Jurkat, Clone E6-1 (cell line): ENCODE results near the gene NHLH1.
A peak's percentile ranks its signal among the peaks of the same experiment; 100 is the strongest.

Source experiments
- DNase-seq: peaks from one replicate; pipeline ENCODE4 v3.0.0-alpha.2; 2011; ENCODE audit warnings: low read depth, low spot score
- H3K4me3 ChIP-seq: 2 replicates; pipeline ENCODE4 v1.5.1; 2011; ENCODE audit warnings: mild to moderate bottlenecking, low read length, control low read depth, moderate library complexity

The NHLH1 gene

DNA sequence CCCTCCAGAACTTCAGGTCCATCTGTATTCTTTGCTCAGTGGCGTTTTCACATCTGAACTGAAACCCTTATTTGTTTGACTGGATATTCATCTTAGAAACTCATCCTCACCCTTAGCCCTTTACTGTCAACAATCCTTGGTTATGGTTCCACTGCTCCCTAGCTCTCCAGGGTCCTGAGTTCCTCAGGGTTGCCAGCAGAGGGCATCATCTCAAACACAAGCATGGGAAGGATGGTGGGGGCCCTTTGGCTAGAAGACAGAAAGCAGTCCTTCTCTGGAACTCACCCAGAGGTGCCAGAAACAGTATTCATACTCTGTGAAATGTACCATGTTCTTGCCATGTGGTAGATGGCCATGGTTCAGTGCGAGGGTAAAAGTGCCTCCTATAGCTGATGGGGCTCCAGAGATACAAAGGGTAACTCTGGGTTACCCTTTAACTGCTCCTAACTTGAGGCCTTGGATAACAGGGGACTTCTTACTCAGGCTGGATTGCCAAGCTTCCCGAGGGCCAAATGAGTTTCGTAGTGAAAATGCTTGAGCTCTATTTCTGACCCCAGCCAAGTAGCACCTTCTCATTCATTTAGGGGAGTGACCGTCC is 12.4 kb upstream of the NHLH1 start:
- H3K4me3 ChIP-seq: no peak overlapping the region
- peak; percentile 28 for DNase-seq

DNA sequence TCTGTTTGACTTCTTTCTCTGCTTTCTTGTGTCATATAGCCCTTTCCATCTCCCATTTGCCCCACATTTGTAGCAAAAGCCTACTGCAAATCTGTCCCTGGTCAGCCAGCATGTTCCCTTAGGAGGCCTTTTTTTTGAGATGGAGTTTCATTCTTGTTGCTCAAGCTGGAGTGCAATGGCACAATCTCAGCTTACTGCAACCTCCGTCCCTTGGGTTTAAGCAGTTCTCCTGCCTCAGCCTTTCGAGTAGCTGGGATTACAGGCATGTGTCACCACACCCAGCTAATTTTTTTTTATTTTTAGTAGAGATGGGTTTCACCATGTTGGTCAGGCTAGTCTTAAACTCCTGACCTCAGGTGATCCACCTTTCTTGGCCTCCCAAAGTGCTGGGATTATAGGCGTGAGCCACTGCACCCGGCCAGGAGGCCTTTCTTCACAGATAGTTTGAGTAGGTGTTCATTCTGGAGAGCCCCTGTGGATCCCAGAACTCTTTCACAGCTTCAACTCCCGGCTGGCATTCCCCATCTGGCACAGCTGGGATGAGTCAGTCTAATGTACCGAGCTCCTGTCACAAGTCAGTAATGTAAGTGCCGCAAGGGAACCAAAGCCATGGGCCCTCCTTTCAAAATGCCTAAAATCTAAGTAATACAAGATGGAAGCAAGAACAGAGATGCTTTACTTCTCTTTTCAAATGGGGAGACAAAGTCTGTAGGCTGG is 9.4 kb upstream of the NHLH1 start:
- DNase-seq: no peak
- H3K4me3 ChIP-seq: no peak overlapping the region

DNA sequence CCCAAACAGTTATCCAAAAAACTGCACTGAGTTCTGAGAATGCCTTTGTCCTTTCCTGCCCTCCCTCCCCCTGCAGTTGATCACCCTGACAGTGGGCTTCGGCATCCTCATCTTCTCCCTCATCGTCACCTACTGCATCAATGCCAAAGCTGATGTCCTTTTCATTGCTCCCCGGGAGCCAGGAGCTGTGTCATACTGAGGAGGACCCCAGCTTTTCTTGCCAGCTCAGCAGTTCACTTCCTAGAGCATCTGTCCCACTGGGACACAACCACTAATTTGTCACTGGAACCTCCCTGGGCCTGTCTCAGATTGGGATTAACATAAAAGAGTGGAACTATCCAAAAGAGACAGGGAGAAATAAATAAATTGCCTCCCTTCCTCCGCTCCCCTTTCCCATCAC is 8.8 kb upstream of the NHLH1 start:
- no peak for DNase-seq
- no peak overlapping the region for H3K4me3 ChIP-seq

DNA sequence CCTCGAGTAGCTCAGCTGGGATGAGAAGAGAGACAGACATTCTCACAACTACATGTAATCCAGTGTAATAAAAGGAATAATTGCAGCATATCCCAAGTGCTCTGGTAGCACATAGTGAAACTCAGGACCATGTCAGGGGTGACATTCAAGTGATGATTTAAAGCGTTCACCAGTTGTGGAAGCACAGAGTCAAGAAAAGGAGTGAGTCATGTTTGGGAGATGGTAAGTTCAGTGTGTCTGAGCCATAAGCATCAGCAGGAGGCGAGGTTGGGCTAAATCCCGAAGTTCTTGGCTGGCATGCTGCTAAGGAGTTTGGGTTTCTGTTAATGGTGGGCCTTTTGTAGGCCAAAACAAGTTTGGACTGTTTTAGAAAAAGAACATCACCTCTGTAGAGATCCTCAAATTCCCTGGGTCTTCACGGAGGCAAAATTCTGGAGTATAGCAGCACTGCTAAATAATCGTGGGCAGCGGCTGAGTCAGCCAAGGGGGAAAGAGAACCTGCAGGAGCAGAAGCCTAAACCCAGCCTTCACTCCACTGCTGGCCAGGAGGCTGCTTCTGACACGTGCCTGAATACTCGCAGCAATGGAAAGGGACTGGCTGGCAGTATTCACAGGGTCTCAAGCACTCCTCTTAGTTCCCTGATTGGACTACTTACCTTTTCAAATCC is 7.2 kb upstream of the NHLH1 start:
- DNase-seq: no peak
- no peak overlapping the region for H3K4me3 ChIP-seq

DNA sequence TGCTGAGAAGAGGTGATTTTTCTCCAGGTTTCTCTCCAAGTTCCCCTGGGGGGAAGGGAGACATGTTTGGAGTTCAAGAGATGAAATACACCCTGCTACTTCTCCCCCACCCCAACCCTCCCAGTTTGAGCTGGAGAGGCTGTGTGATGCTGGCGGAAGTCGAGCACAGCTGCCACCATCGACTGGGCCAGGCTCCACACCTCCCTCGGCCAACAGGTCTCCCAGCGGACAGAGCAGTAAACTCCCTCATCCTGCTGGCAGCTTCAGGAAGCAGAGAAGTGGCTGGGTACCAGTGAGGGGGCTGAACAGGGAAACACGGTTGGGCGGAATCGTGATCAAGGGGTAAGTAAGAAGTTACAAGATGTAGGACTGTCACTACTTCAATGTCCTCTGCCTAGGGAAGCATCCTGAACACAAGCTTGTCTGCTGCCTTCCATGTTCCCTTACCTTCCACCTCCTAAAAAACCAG is 6.6 kb upstream of the NHLH1 start:
- H3K4me3 ChIP-seq: no peak overlapping the region
- no peak for DNase-seq

DNA sequence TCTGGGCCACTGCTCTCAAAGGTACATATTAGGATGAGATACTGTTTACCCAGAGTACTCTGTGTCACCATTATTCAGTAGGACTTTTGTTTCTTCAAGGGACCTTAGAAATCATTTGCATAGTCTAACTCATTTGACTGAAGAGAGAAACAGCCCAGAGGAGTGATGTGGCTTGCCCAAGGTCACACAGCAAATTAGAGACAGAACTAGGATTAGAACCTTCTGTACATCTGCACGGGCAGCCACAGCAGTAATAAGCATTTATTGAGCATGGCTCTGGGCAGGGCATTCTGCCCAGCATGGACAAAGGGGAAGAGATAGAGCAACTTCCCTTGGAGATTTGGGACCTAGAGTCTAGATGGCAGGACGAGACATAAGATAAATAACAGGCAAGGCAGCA is 5.7 kb upstream of the NHLH1 start:
- DNase-seq: no peak

DNA sequence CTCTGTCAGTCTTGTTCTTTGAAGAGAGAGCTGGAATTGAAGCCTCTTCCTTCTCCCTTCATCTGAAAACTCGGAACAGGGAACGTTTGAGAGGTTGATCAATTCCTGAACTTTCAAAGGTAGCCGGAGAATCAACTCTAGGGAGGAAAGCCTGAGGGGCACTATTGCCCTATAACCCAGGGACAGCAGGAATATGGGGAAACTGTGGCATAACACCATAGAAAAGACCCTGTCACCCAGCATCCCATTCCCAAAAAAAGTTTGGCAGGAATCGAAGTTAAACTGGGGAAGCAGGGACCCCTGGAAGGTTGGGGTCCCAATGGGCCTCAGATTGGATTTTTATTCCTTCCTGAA is 5.1 kb upstream of the NHLH1 start:
- H3K4me3 ChIP-seq: no peak overlapping the region
- no peak for DNase-seq

More for the DNA sequence above, 5.7 kb upstream of the NHLH1 start:
- H3K4me3 ChIP-seq: no peak overlapping the region

DNA sequence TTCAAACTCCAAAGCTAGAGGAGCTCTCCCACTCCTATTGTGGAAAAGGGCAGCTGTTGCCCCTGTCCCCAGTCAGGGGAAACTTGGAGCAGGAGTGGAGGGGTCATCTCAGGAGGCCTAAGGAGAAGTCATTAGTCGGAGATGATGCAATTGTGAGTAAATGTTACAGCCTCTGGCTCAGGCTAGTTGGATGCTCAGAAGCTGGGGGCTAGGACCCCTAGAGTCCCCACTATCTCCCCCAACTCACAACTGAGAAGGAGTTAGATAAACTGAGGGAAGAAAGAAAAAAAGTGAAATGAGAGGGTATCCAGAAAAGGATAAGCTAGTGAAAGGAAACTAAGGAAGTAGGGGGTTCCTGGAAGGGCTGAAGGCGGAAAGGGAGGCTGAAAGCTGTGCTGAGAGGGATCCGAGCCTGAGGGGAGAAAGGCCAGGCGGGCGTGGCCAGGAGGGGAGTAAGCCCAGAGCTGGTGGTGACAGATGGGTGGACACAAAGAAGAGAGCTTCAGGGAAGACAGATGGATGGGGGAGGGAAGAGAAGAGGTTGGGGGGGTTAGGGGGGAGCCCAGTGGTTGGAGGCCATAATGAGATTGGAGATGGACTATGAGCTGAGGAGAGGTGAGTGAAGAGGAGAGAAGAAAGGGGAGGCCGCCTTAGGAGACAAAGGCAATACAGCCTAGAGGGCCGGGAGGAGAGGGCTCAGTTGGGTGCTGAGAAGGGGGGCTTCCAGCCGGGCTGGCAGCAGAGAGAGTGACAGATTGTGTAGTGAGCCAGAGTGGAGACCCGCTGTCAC is 4.5 kb upstream of the NHLH1 start:
- DNase-seq: no peak
- H3K4me3 ChIP-seq: no peak overlapping the region

DNA sequence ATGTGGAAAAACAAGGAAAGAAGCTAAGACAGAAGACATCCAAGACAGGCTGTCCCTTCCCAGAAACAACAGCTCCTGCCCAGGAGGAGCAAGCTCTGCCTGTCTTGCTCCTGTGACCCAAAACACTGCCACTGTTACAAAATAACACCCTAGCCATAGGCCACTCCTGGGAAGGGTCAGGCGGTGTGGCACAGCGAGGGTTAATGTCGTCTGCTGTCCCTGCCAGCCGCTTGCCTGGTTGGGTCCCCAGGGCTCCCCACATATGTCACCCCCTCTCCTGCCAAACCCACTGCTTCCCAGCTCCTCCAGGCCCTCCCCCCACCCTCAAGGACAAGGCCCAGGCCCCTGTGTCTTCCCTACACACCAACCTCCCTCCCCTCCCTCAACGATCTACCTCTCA is 3.9 kb upstream of the NHLH1 start:
- no peak overlapping the region for H3K4me3 ChIP-seq
- DNase-seq: no peak

DNA sequence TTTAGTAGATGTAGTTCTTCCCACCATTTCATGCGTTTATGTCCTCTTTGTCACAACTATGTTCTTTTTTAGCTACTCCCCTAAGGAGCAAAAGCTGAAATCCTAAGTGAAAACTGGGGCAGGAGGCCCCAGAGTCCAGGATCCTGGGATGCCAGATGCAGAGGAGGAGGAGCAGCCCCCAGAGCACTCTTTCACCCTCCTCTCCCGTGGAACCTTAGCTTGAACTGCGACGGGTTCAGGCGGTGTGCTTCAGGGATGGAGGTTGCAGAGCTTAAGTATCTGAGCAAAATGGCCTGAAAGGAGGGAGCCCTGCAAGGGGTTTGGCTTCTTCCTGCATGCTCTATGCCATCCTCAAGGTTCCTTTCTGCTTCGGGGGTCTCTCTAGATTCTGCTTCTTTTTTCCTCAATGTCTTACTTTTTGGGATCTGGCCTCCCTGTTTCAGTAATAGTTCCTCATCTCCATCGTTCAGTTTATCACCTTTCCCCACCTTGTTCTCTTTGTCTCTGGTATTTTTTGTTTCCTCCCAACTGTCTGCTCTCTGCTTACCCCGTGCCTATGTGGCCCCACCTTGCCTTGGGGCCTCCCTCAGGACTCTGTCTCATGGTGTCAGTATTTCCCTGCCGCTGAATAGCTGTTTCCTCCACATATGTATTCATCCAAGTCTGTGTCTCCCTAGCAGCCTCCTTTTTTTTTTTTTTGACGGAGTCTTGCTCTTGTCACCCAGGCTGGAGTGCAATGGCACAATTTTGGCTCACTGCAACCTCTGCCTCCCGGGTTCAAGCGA is 2.7 kb upstream of the NHLH1 start:
- H3K4me3 ChIP-seq: no peak overlapping the region
- DNase-seq: no peak

DNA sequence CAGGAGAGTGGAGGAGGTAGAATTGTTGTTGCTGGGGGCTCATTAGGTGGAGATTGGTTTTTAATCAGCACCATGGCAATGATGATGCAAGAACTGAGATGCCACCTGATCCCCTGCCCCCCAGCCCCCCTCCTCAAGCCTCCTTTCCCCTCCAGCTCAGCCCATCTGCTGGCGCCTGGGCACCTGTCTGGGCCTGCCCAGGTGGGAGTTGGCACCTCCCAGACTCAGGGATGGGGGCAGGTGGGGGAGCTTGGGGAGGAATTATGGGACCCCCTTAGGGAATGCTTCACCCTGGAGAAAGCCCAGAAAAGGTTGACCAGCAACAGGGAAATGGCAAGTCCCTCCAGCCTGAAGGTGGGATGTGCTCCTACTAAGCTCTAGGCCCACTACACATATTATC is 1.5 kb upstream of the NHLH1 start:
- no peak for DNase-seq

DNA sequence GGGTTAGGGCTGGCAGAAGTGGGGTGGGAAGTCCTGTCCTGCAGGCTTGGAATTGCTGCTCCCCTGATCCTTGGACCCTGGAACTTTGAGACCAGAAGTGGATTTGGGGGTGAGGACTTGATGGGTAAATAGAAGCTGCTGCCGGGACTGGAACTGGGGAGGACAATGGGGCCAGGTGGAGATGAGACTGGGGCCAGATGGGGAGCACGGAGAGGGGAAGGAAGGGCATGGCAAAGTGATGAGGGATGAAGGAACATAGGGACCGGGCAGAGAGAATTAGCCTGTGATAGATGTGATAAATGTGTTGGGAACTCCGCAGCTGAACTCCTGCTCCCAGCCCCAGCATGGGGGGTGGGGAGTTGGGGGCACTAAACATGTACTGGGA is 637 bp downstream of the NHLH1 start:
- no peak for DNase-seq
- H3K4me3 ChIP-seq: no peak overlapping the region

More for the DNA sequence above, 1.5 kb upstream of the NHLH1 start:
- no peak overlapping the region for H3K4me3 ChIP-seq

DNA sequence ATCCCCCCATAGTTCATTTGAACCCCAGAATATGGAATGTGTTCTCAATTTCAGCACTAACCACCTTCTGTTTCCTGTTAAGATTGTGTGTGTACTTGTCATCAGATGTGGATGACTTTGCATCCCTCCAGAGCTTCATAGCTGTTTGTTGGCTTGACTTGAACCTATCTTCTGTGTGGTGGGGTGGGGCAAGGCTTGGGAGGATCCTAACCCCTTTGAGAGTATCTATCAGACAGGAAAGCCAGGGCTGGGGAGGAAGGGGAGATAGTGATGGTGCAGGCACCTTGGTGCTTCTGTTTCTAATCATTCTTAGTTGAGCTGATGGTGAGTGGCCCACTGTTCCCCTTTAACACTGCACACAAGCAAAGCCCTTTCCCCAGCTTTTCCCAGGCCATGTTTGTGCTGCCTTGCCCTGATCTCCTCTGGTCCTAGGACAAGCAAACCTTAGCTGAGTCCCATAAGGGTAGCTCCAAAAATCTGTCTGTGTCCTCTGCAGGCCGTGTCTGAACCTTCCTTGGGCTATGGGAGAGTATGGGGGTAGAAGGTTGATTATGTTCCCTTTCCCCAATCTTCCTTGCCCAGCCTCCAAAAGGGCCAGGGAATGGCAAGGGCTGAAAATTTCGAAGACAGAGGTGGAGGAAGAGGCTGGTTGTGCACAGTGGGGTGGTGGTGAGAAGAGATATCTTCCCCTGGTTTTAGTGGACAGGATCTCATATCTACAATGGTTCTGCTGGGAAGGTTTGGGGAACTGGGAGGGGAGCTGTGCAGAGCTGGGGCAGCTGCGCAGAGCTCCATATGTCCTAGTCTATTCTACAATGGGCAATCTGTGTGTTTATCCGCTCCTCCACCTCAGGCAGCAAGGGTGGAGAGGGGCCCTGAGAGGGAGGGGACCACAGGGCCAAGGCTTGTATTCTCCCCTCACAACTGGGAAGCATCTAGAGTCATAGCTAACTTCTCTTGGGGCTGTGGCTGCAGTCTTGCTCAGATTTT is 1.4 kb downstream of the NHLH1 start:
- no peak overlapping the region for H3K4me3 ChIP-seq
- peak; percentile 66 for DNase-seq

DNA sequence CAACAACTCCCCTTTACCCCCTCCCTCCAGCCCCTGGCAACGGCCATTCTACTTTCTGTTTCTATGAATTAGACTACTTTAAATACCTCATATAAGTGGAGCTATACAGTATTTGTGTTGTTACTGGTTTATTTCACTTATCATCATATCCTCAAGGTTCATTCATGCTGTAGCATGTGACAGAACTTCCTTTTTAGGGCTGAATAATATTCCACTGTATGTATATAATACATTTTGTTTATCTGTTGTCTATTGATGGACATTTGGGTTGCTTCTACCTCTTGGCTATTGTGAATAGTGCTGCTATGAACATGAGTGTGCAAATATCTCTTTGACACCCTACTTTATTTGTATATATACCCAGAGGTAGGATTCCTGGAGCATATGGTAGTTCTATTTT is 2.2 kb downstream of the NHLH1 start:
- H3K4me3 ChIP-seq: no peak overlapping the region
- no peak for DNase-seq

DNA sequence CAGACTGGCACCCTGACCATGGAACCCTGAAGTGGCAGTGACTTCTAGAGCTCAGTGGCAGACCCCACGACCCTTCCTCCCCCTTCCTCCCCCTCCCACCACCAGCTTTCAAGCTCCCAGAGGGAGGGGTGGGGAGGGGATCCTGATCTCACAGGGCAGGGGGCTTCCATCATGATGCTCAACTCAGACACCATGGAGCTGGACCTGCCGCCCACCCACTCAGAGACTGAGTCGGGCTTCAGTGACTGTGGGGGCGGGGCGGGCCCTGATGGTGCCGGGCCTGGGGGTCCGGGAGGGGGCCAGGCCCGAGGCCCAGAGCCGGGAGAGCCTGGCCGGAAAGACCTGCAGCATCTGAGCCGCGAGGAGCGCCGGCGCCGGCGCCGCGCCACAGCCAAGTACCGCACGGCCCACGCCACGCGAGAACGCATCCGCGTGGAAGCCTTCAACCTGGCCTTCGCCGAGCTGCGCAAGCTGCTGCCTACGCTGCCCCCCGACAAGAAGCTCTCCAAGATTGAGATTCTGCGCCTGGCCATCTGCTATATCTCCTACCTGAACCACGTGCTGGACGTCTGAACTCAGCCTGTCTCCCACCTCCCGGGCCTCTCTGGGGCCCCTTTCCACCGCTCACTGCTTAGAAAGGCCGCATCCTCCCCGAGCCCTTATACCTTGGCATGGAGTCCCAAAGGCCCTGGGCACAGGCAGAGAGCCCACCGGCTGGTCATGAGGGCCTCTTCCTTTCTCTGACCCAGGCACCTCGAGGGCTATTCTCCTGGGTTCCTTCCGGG is 3.9 kb downstream of the NHLH1 start:
- no peak overlapping the region for H3K4me3 ChIP-seq
- DNase-seq: no peak

DNA sequence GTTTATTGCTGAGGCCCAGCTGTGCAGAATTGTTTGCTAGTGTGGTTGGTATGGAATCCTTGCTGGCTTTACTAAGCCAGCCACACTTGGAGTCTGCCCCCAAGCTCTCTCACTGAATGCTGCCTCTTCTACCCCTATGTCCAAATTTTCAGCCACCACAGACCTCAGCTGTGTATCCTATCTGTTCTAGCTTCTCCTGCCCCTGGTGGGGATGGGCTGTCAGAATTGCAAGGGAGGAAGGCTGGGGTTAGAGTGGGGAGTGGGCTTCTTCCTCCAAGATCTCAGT is 4.4 kb downstream of the NHLH1 start:
- no peak for DNase-seq
- H3K4me3 ChIP-seq: no peak overlapping the region

DNA sequence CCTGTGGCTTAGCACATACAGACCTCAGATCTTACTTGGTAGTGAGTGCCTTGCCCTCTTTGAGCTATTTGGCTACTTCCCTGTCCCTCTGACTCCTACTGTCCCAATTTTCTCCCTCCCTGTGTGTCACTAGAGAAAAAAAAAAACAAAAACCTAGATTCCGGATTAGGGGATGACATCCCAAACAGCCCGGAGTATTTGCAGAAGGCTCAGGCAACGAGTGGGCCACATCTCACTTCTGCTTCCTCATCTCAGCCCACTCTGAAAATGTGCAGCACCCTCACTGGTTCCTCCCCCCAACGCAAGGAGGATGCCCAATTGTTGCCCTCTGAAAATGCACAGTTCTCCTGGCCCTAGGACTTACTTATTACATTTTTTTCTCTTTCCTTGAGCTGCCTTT is 4.9 kb downstream of the NHLH1 start:
- no peak for DNase-seq
- H3K4me3 ChIP-seq: no peak overlapping the region

DNA sequence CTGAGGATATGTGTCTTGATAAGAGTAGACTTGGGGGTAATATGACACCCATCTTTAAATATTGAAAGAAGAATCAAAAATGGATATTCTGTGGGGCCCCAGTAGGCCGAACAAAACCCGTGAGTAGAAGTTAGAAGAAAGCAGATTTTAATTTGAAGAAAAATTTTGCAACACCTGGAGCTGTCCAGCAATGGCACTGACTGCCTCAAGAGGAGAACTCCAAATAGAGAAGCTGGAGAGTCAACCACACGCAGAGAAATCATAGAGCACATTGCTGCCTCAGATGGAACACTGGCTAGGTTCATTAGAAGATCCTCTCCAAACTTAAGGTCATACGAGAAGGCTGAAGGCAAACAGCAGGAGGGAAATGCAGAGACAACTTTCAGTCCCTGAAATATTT is 6.8 kb downstream of the NHLH1 start:
- no peak for DNase-seq
- H3K4me3 ChIP-seq: no peak overlapping the region
